ENCODE measurements around the gene CFAP100. TPM values are rescaled to one million over a fixed set of nuclear protein-coding genes. Genes with fewer than 3 reads are reported as not detected.
A peak's percentile ranks its signal among the peaks of the same experiment; 100 is the strongest.

CFAP100 gene
- total RNA-seq, 1 experiment from 2014 or later, result not detected

DNA sequence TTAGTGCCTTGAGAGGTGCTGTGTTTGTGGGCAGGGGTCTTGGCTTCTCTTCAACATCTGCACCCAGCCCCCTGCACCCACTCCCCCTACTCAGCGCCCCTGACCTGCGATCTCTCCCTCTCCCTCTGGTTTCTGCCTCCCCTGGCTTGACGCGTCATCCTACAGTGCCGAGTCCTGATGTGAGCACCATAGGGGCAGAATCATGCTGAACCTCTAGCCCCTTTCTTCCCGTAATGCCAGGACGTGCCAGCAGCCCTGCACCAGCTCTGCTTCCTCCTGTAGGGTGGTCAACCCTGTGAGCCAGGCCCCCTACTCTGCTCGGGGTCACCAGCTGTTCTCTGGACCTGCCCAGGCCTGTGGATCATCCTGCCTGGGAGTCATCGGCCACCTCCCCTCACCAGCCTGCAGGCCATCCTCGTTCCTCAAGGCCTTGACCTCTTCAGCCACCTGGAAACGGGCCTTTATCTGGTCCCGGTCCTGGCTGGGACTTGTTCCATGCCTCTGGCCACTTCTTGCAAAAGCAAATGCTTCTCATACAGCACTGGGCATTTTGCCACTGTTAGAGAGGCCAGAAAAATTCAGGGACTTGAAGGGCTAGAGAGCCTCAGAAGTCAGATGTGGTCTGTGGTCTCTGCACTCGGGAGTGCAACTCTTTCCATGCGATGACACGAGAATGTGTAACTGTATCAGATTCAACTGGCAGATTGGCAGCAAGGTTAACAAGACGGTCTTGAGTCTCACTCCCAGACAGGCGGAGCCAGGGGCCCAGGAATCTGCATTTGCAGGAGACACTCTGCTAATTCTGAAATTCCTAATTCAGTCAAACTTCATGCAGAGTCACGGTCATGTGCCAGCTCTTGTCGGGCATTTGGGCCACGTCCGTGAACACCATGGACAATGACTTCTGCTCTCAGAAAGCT is 20.8 kb upstream of the CFAP100 start:
- peak; percentile 65 for DNase-seq (ENCODE audit: low read depth)

DNA sequence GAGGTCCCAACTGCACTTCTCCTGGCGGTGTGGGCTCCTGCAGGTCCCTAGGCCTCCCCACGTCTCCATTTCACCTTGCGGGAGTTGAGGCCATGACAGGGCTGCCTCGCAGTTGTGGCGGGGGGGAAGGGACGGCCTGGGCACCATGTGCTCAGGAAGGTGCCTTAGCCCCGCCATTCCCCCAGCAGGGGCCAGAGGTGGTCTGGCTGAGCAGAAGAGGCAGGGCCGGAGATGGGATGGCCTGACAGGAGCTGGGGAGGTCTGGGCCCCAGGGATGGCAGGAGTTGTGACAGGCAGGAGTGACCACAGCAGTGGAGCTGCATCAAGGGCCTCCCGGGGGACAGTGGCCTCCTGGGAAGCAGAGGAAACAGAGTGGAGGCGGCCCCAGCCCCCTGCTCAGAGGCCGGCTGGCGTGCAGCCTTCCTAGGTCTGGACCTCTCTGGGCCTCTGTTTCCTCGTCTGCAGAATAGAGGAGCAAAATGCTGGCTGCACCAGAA is 18.8 kb upstream of the CFAP100 start:
- no peak for DNase-seq (ENCODE audit: low read depth)

DNA sequence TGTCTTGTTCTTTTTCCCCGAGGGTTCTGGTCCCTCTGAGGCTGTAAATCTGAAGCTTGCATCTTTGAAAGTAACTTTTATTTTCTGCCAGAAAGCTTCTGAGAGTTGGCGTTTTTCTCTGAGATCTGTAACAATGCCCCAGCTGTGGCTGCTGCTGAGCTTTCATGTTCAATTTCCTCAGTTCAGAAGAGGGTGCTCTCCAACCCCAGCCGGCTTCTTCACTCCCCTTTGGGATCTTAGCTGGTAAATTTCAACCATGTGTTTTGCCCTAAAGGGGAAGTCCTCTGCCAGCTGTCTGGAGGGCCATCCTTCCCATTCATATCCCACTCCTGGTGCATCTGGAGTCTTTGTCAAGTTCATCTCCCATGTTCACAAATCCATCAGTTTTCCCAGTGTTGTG is 18.3 kb upstream of the CFAP100 start:
- no peak for DNase-seq (ENCODE audit: low read depth)

DNA sequence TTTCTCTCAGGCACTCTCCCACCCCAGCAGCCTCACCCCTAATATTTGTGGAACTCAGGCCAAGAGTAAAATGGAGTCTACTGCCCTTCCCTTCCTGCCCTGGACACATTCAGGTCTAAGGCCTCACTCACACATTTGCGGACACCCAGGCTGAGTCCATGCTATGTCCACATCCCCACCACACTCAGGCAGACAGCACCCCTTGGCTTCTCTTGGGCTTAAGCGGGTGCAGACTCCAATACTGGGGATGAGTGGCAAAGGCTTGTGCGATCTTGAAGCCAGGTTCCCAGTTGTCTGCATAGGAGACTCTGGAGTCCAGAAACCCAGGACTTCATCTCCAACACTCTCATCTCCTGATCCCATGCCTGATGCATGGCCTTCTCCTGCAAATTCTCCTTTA is 17.5 kb upstream of the CFAP100 start:
- DNase-seq (ENCODE audit: low read depth), result no peak

DNA sequence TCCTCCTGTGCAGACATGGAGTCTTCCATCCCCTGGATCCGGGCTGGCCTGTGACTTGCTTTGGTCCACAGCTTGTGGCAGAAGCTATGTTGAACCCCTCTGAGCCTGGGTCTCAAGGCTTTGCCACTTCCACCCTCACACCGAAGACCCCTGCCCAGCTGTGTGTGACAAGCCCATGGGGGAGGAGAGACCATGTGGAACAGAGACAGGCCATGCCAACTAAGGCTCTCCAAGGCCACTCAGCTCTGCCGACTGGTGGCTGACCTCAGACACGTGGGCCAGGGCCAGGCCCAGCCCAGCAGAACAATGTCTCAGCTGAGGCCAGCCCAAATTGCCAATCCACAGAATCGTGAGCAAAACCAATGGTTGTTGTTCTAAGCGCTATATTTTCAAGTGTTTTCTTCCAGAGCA is 16.4 kb upstream of the CFAP100 start:
- DNase-seq (ENCODE audit: low read depth), result no peak

DNA sequence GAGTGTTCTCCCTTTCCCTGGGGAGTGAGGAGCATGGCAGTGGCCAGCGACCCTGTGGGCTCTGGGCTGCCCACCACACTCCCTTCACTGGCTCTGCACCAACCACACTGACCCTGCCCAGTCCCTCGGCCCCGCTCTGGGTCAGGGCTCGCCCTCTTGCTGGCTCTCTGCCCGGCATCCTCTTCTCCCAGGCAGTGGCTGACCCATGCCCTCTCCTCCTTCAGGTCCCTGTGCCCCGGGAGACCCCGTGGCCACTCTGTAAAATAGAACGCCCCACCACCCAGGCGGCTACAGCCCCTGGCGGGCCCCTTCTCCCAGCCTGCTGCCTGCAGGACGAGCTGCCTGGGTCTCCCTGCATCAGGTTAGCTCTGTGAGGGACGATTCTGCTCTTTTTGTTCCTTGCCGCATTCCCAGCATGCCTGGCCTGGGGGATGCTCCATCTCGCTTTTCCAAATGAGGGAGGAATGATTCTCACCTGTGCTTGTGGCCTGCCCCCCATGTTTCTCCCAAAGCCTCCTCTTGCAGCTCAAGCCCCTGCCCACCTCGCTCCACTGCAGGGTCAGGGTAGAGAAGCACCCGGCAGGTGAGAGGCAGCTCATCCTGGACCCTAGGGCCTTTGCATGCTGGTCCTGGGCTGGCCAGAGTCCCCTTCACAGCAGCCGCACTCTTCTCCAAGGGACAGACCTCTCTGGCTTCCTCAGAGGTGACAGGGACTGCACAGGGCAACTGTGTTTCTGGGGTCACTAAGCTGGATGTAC is 14.5 kb upstream of the CFAP100 start:
- DNase-seq (ENCODE audit: low read depth), result no peak

DNA sequence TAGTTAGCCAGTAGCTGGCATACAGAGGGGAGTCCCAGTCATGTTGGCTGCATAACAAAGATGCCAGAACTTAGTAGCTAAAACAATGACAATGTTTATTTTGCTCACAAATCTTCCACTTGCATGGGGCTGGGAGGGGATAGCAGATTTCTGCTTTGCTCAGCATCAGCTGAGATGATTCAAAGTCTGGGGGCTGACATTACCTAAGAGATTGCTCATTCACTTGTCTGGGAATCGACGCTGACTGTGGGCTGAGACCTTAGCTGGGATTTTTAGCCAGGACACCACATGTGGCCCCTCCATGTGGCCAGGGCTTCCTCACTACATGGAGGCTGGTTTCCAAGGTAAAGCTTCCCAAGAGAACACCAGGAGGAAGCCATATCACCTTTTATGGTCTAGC is 12.7 kb upstream of the CFAP100 start:
- no peak for DNase-seq (ENCODE audit: low read depth)

DNA sequence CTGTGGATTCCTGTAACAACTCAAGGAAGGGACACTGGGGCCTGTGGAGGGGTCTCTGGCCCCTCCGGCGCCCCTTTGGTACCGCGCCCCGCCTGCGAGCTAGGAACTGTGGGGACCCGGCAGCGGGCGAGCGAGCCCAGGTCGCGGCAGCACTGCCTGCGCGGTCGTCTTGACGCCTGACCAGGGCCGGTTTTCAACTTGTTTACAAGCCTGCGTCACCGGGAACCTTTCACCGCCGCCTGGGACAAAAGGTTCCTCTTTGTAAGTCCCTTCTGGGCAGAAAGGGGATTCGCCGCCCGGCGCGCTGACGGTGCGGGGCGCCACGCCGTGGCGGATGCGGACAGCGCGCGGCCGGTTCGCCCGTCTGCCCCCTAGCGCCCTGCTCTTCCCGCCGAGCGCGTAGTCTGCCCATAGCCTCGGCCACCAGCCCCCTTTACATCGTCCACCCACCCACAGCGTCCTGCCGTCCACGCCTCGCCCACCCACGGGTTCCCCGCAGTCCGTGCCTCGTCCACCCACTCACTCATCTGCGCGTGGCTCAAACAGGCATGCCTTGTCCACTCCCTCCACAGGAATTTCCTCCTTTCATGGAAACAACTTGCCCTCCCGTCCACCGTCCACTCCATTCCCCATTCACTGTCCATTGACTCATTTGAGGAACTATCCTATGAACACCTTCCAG is 5.5 kb upstream of the CFAP100 start:
- DNase-seq (ENCODE audit: low read depth), result peak; percentile 82

DNA sequence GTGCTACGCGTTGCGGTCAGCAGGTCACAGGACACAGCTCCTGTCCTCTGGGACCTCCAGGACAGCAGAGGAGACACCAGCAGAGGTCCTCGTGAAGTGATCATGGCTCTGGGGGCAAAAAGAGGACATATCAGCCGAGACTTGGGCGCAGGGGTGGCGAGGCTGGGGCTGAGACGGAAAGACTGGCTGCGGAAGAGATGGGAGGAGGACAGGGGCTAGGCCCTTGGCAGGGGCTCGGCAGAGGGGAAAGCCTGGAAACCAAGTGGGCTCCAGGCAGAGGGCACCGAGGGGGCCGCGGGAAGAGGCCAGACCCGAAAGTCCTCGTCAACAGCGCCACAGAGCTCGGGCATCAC is 4.9 kb upstream of the CFAP100 start:
- DNase-seq (ENCODE audit: low read depth), result no peak

DNA sequence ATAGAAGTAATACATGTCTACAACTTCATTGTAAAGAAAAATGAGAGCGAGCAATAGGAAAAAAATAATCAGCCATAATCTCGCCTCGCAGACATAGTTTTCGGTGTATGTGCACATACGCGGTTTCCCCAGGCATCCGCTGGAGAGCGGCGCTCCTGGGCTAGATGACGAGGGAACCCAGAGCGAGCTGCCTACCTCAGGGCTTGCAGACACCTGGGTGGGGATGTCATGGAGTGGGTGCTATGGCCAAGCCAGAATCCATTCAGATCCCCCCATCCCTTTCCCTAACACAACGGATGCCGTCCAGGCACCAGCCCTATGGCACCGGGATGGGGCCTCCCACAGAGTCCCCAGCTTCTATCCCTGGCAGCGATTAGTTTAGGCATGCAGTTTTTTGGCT is 4.5 kb upstream of the CFAP100 start:
- DNase-seq (ENCODE audit: low read depth), result no peak

DNA sequence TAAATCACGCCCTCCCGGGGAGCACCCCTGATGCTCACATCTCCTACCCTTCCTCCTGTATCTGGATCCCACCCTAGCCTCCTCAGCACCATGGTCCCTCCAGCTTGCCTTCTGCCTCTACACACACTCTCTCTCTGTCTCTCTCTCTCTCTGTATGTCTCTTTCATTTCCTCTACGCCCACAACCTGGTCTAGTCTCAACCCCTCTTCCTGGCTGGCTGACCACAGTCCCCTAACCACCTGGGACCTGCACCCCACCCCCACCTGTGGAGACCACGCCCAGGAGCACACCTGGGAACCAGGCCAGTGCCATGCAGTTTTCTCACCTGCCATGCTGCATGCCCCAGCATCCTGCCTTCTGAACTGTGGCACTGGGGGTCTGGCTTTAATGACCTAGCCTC is 4.0 kb upstream of the CFAP100 start:
- DNase-seq (ENCODE audit: low read depth), result no peak

DNA sequence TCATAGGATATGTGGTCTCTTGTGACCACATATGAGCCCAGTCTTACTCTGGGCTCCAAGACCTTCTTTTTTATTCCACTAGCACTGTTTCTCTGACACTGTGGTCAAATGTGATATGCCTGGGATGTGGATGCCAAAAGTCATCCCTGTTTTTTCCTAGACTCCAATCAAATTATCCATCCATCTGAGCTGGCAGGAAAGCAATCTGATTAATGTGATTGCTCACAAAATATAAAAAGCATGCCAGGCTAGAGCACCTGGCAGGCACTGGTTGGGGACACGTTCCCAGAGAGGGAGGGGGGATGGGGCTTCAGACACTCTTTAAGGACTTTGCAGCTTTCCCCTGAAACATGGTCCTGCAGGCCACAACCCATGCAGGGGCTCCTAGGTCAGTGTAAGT is 3.1 kb upstream of the CFAP100 start:
- DNase-seq (ENCODE audit: low read depth), result no peak

DNA sequence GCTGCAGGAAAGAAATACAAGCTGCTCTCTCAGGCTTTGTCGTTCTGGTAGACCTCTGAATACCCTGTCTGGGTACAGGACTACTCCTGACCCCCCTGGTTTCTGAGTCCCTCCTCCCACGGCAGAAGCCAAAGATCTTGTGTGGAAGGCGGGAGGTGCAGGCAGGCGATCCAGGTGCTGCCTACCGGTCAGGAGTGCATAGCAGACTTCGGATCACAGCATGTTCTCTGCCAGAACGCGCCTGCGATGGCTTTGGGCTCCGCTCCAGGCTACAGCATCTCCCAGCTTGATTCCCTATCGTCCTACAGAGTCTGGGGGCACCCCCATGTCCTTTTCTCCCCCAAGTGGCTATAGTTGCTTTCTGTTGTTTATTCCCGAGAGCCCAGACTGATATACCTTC is 2.5 kb upstream of the CFAP100 start:
- DNase-seq (ENCODE audit: low read depth), result no peak

DNA sequence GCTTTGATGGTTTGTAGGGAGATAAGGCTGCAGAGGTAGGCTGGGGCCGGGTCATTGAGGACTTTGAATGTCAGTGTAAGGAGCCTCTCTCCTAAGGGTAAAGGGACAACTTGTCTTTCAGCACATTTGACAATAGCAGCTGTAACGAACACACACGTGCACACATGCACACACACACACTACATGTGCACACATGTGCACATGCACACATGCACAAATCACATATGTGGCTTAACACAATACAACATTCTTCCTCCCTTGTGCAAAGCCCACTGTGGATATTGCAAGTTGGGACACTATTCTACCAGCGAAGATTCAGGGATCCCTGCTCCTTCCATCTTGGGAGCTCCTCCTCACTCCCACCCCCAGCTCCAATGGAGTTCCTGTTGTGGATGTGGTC is 1.1 kb upstream of the CFAP100 start:
- no peak for DNase-seq (ENCODE audit: low read depth)

DNA sequence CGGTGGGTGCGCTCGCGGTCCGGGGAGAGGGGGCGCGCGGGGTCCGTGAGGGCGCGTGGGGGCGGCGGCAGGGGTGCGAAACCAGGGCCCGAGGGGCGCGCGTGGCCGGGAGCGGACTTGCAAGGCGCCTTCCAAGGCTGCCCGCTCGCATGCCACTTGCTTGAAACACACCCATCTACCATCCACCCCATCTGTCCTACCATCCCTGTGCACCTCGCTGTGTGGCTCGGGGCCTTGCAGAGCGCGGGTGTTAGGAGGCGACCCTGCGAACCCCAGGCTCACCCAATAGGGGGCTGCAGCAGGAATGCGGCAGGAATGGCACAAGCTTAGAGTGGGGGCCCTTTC is 240 bp downstream of the CFAP100 start:
- DNase-seq (ENCODE audit: low read depth), result no peak

DNA sequence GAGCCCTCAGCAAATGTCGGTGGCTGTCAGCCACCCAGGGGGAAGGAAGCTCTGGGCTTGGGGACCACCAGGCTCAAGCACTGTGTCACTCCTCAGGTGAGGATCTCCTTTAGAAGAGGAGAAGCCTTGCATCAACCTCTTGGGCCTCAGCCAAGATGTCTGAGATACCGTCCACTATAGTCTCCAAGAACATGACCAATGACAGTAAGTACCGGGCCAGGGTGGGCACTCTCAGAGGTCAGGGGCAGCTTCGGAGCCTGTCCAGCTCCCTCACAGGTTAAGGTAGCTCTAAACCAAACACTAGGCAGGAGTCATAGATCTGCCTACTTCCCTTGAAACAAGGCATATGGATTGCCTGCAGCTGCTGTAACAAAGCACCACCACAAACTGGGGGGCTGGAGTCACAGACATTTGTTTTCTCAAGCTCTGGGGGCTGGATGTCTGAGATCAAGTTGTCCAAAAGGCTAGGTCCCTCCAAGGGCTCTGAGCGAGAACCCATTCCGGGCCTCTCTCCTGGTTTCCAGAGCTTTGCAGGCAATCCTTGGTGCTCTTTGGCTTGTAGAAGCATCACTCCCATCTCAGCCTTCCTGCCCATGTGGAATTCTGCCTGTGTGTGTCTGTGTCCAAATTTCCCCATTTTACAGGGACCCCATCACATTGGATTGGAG is 1.3 kb downstream of the CFAP100 start:
- DNase-seq (ENCODE audit: low read depth), result no peak

DNA sequence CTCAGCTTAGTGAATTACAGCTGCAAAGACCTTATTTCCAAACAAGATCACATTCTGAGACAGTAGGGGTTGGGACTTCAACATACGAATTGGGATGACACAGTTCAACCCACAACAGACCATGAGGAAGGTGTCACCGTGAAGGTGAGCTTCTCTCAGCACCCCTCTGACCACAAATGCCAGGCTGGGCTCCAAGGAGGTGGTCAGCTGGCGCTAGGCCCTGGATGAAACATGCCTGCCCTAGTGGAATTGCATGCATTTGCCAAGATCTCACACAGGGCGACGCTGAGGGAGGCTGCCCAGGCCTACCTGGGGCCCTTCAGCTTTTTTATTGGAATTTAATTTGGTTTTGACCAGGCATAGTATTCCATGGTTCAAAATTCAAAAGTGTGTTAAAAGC is 1.8 kb downstream of the CFAP100 start:
- no peak for DNase-seq (ENCODE audit: low read depth)

DNA sequence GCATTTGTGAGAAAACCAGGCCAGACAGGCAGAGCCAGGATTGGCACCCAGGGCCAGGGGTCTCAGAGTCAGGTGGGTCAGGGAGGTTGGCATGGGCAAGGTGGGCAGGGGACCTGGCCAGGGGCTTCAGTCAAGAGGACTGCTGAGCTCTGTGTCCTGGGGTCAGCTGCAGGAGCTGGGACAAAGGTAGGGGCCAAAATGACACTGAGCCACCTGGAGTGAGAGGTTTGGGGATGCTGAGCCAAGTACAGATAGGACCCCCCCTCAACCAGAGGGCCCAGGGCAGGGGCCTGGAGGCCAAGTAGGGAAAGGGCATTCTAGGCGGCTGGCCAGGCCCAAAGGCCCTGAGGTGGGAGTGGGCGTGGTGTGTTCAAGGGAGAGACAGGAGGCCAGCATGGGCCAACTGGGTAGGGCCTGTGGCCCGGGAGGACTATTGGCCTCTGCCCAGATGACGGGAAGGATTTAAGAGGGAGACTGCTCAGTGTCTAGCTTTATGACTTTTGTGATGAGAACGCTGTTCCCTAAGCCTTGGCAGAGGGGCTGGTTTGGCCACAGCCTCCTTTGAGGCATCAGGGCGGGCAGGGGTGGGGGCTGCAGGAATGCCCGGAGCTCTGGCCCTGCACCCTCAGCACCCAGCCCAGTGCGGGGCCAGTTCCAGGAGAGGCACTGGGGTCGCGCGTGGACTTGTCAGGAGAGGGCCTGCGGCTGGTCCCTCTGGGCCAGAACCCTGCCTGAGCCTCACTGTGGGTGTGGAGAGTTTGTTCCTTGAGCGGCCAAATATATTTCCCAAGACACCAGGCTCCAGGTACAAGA is 3.1 kb downstream of the CFAP100 start:
- no peak for DNase-seq (ENCODE audit: low read depth)

DNA sequence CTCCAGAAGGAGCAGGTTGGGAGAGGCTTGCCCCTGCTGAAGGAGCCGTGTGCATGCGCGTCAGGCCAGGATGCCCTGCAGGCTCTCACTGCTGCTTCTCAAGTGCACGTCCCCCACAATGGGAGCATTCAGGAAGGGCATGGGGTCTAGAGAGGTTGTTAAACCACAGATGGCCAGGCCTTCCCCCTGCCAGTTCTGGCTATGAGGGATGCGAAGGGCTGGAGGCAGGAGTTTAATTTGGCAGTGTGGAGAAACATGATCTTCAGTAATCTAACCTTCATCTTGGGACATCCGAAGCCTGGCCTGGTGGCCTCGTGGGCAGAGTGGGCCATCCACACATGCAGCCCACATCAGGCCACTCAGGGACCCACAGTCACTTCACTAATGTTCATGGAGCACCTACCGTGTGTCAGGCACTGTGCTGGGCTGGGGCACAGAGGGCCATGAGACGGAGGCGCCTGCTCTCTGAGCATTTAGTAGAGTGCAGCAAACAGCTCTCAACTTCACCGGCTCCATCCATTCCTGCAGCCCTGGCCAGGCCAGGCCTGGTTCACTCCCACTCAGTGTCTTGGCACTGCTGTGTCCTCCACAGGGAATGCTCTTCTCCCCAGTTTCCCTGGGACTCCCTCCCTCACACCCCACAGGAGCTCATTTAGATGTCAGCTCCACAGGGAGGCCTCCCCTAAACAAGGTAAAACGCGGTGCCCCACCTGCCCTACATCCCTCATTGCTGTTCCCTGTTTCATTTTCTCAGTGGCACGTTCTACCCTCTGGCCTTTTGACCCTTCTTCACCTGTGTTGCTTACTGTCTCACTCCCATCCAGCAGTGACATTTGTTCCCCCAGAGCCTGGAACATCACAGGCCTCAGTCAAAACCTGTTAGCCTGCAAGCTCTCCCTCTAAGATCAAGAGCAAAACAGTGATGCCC is 4.0 kb downstream of the CFAP100 start:
- no peak for DNase-seq (ENCODE audit: low read depth)

DNA sequence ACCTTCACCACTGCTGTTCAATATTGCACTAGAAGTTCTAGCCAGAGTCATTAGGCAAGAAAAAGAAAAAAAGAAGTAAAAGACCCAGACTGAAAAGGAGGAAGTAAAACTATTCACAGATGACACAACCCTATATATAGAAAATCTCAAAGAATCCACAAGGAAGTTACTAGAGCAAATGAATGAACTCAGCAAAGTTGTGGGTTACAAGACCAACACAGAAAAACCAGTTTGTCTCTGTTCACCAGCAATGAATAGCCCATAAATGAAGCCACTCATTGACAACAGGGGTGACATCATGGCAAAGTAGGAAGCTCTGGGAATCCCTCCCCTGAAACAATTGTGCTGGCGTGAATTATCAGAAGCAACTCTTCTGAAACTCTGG is 4.6 kb downstream of the CFAP100 start:
- no peak for DNase-seq (ENCODE audit: low read depth)

Data from RPMI7951 (cell line).